GM12878 (cell line): ENCODE data around the gene CCDC15. TPM values are rescaled to one million over a fixed set of nuclear protein-coding genes. Genes with fewer than 3 reads are reported as not detected.

Source experiments
- ATAC-seq: fragments of 200-7000 bp; cut with Tn5 transposase; 3 replicates; pipeline ENCODE4 v1.9.1; 2020; ENCODE audit warnings: mild to moderate bottlenecking, moderate library complexity
- BruUV-seq: library from RNA; stranded (reverse); fragments of 400-500 nt; replicated peaks from 2 replicates; lab custom pipeline; 2021; lab: Mats Ljungman, UMichigan
- CTCF ChIA-PET: fragments of 300-600 bp; sonication (Branson Sonifier 250); formaldehyde crosslinking; extraction: SDS; loops from one replicate; lab custom pipeline; 2021; ENCODE audit warnings: inconsistent platforms; lab: Yijun Ruan, JAX
- POLR2A ChIA-PET: fragments of 350-600 bp; formaldehyde crosslinking; extraction: SDS; loops from one replicate; lab custom pipeline; 2021; ENCODE audit warnings: inconsistent platforms; lab: Charles Lee
- RAD21 ChIA-PET: fragments of 300-600 bp; sonication (Branson Sonifier 250); formaldehyde crosslinking; loops from one replicate; lab custom pipeline; 2023; ENCODE audit warnings: antibody characterized with exemption; ENCODE audit not compliant: unreplicated experiment; lab: Charles Lee
- SMC1A ChIA-PET: fragments of 300-600 bp; sonication (Branson Sonifier 250); formaldehyde crosslinking; loops from one replicate; lab custom pipeline; 2023; ENCODE audit not compliant: unreplicated experiment, uncharacterized antibody; lab: Charles Lee
- DNase-seq: peaks from one replicate; pipeline ENCODE4 v3.0.0-alpha.2; 2011; ENCODE audit warnings: low read depth, low spot score
- FAIRE-seq: peaks from 3 replicates; lab custom pipeline; 2011; peaks lifted over from hg19 to GRCh38; lab: Jason Lieb, UNC
- H2AFZ ChIP-seq: 2 replicates; pipeline ENCODE4 v1.6.0; 2011; ENCODE audit warnings: low read depth, low read length, control low read depth; ENCODE audit not compliant: control insufficient read depth
- H3K27ac ChIP-seq: 2 replicates; pipeline ENCODE4 v1.5.1; 2011; ENCODE audit warnings: control low read depth; ENCODE audit not compliant: control insufficient read depth, insufficient read depth
- H3K27me3 ChIP-seq, 2 experiments: replicated peaks in 1 of 2; 2 replicates each; pipeline versions ENCODE4 v1.6.0 to v1.6.1; 2011; ENCODE audit warnings: low read length in 1 of 2; ENCODE audit not compliant: control insufficient read depth in 2 of 2, insufficient read depth in 2 of 2
- H3K36me3 ChIP-seq, 2 experiments: 2 replicates each; pipeline ENCODE4 v1.5.1; 2011; ENCODE audit warnings: low read length in 1 of 2; ENCODE audit not compliant: control insufficient read depth in 2 of 2, insufficient read depth in 2 of 2
- H3K4me1 ChIP-seq: 2 replicates; pipeline ENCODE4 v1.6.1; 2011; ENCODE audit warnings: mild to moderate bottlenecking, low read length, moderate library complexity, mixed read lengths; ENCODE audit not compliant: control insufficient read depth, insufficient read depth
- H3K4me2 ChIP-seq: 2 replicates; pipeline ENCODE4 v1.6.0; 2011; ENCODE audit warnings: control low read depth; ENCODE audit not compliant: control insufficient read depth, insufficient read depth
- H3K4me3 ChIP-seq: fragments of 200-600 bp; sonication (generic); 2 replicates; pipeline ENCODE4 v1.5.1; 2016
- H3K79me2 ChIP-seq: 2 replicates; pipeline ENCODE4 v1.6.0; 2011; ENCODE audit warnings: low read length; ENCODE audit not compliant: control insufficient read depth, insufficient read depth
- H3K9ac ChIP-seq: 2 replicates; pipeline ENCODE4 v1.8.0; 2011; ENCODE audit warnings: low read length, control low read depth, mixed read lengths; ENCODE audit not compliant: control insufficient read depth, insufficient read depth
- H3K9me3 ChIP-seq: replicated peaks from 3 replicates; pipeline ENCODE4 v1.5.1; 2011; ENCODE audit warnings: mild to moderate bottlenecking, low read length; ENCODE audit not compliant: control insufficient read depth, insufficient read depth
- H4K20me1 ChIP-seq: 2 replicates; pipeline ENCODE4 v1.6.0; 2011; ENCODE audit not compliant: control insufficient read depth, insufficient read depth
- ATF7 ChIP-seq: fragments of 450-650 bp; IDR thresholded peaks from 2 replicates; pipeline ENCODE4 v1.6.1; 2016; ENCODE audit warnings: low read depth, mild to moderate bottlenecking
- CBX3 ChIP-seq: fragments of 200-600 bp; sonication (generic); IDR thresholded peaks from 2 replicates; pipeline ENCODE4 v1.6.1; 2016; ENCODE audit warnings: low read depth, borderline replicate concordance
- CBX5 ChIP-seq: sonication (generic); IDR thresholded peaks from 2 replicates; pipeline ENCODE4 v1.6.1; 2016; ENCODE audit warnings: low read depth, moderate library complexity, mild to moderate bottlenecking, inconsistent platforms
- CREM ChIP-seq: IDR thresholded peaks from 2 replicates; pipeline ENCODE4 v1.6.1; 2014; ENCODE audit warnings: antibody characterized with exemption, low read depth
- HDAC6 ChIP-seq: fragments of 200-600 bp; sonication (generic); IDR thresholded peaks from one replicate; pipeline ENCODE4 v1.8.0; 2017; ENCODE audit warnings: antibody characterized with exemption; ENCODE audit not compliant: unreplicated experiment
- LARP7 ChIP-seq: fragments of 450-650 bp; IDR thresholded peaks from 2 replicates; pipeline ENCODE4 v1.6.1; 2017; ENCODE audit warnings: mild to moderate bottlenecking
- MYB ChIP-seq: fragments of 150-350 bp; IDR thresholded peaks from 2 replicates; pipeline ENCODE4 v1.6.1; 2014; ENCODE audit warnings: mild to moderate bottlenecking, low read depth, low read length, borderline replicate concordance
- NFYB ChIP-seq: IDR thresholded peaks from 2 replicates; pipeline ENCODE4 v1.6.1; 2011; ENCODE audit warnings: low read depth, mild to moderate bottlenecking, low read length, improper control_type of control experiment, moderate library complexity; ENCODE audit not compliant: insufficient read depth
- POLR2AphosphoS5 ChIP-seq: IDR thresholded peaks from 2 replicates; pipeline ENCODE4 v1.6.1; 2011; ENCODE audit warnings: mild to moderate bottlenecking, low read length, inconsistent platforms
- RAD21 ChIP-seq: IDR thresholded peaks from 2 replicates; pipeline ENCODE4 v1.6.1; 2011; ENCODE audit warnings: mild to moderate bottlenecking, low read depth, low read length, moderate library complexity; ENCODE audit not compliant: insufficient read depth
- RAD51 ChIP-seq: fragments of 450-650 bp; IDR thresholded peaks from 2 replicates; pipeline ENCODE4 v1.6.1; 2016; ENCODE audit warnings: moderate library complexity, mild to moderate bottlenecking, inconsistent platforms
- RBBP5 ChIP-seq: fragments of 200-600 bp; sonication (generic); conservative IDR thresholded peaks from 2 replicates; pipeline ENCODE4 v1.6.1; 2016
- RELB ChIP-seq: fragments of 450-650 bp; IDR thresholded peaks from 2 replicates; pipeline ENCODE4 v1.6.1; 2017; ENCODE audit warnings: low read depth, mild to moderate bottlenecking, moderate library complexity
- SMARCA5 ChIP-seq: fragments of 450-650 bp; IDR thresholded peaks from 2 replicates; pipeline ENCODE4 v1.6.1; 2017; ENCODE audit warnings: mild to moderate bottlenecking
- SREBF2 ChIP-seq: IDR thresholded peaks from 2 replicates; pipeline ENCODE4 v1.6.1; 2012; ENCODE audit warnings: mild to moderate bottlenecking, low read length
- TCF3 ChIP-seq: IDR thresholded peaks from 2 replicates; pipeline ENCODE4 v1.6.1; 2012; ENCODE audit warnings: low read depth, mild to moderate bottlenecking, low read length, borderline replicate concordance; ENCODE audit not compliant: insufficient read depth
- WRNIP1 ChIP-seq: IDR thresholded peaks from 2 replicates; pipeline ENCODE4 v1.6.1; 2011; ENCODE audit warnings: low read depth, low read length, improper control_type of control experiment, borderline replicate concordance
- YY1 ChIP-seq: IDR thresholded peaks from 2 replicates; pipeline ENCODE4 v1.6.1; 2011; ENCODE audit warnings: low read depth, mild to moderate bottlenecking, low read length
- WGBS: methylation state at CpG from one replicate; pipeline ENCODE4 v1.1.6; 2016; ENCODE audit warnings: low lambda C conversion rate; ENCODE audit not compliant: insufficient replicate concordance, insufficient coverage; ENCODE audit errors: missing lambda C conversion rate; 5-methylcytosine and 5-hydroxymethylcytosine counted together
- in situ Hi-C: fragments of 300-500 bp; cut with MboI; formaldehyde crosslinking; loops from 9 replicates; pipeline ENCODE4 v1.14.3; 2018; ENCODE audit warnings: mixed read lengths
- intact Hi-C: fragments of 100-400 bp; cut with micrococcal nuclease; formaldehyde crosslinking; loops from one replicate; pipeline ENCODE4 v1.14.2; 2022; ENCODE audit not compliant: unreplicated experiment
- polyA plus RNA-seq, 11 experiments: library from polyadenylated mRNA; depleted of rRNA in 4 of 11; unstranded in 6 of 11; stranded (reverse) in 5 of 11; fragments of >200 nt; fragmentation: Nextera tagmentation in 4 of 11; fragmentation: Illumina TruSeq in 1 of 11; extraction: Ambion mirVana in 4 of 11; extraction: Trizol in 1 of 11; gene quantifications; 1 replicate in 1 of 11; 2 replicates in 10 of 11; pipeline versions ENCODE4 v1.2.1 to v1.2.3, GENCODE V29; 2011 to 2016; ENCODE audit warnings: inconsistent platforms in 2 of 11, missing spikeins in 2 of 11, low read depth in 1 of 11
- total RNA-seq, 4 experiments: library from RNA; depleted of rRNA in 3 of 4; stranded (reverse); fragments of >200 nt in 3 of 4; fragmentation: Illumina TruSeq in 1 of 4; extraction: Trizol in 1 of 4; gene quantifications; 2 replicates each; pipeline versions ENCODE4 v1.2.1 to v1.2.3, GENCODE V29; 2013 to 2021
- TF ChIP-seq, protein P1 (sequence below): IDR thresholded peaks from 2 replicates; pipeline ENCODE4 v1.6.1; 2011; ENCODE audit warnings: low read depth, mild to moderate bottlenecking, low read length, moderate library complexity, borderline replicate concordance; ENCODE audit errors: extremely low read depth
- TF ChIP-seq, protein P2 (sequence below): fragments of 450-650 bp; formaldehyde crosslinking; IDR thresholded peaks from 2 replicates; pipeline ENCODE4 v1.5.0; 2022; ENCODE audit warnings: mild to moderate bottlenecking, missing genetic modification characterization

The CCDC15 gene
- total and polyA plus RNA-seq, 10 of the 15 experiments (the other 5 are each of a cell fraction or from before 2014, with no cell fraction given): 2.0 to 5.3 (median 3.3) TPM

DNA sequence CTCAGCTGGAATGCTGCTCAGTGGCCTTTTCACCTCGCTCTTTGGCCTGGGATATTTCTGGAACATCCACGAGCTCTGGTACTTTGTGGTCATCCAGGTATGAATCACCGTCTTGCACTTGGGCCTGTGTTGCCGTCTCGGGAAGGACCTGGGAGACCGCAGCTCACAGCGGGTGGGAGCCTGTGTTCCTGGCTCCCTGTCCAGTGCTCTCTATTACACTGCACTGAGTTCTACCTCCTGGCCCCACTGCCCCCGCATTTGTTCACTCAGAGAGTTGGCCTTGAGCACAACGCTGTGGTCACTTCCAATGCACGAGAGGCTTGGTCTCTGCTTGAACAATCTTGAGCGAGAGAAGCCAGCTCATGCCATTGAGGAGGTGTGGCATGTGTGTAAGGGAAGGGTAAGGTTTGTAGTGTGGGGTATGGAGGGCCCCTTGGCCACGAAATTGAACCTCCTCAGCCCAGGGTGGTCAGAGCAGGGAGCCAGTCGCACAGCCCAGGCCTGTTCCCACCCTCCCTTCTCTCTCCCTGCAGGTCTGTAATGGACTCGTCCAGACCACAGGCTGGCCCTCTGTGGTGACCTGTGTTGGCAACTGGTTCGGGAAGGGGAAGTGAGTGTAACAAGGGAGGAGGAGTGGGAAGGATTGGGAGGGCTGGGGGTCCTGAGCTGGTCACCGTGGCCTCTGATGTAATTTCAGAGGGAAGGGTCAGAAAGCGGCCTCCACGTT is 125.3 kb downstream of the CCDC15 start:
- DNase-seq: no peak
- Histone ChIP-seq H4K20me1 (no peaks in the 10 kb centered on the region), H3K27ac (no peak overlapping the region), H3K4me3 (no peak overlapping the region), H2AFZ (no peak overlapping the region), H3K4me2 (no peak overlapping the region), H3K79me2 (no peaks in the 10 kb centered on the region), H3K4me1 (no peaks in the 10 kb centered on the region), H3K9ac (no peak overlapping the region), H3K27me3 (no peaks in the 10 kb centered on the region), H3K36me3 (no peaks in the 10 kb centered on the region), H3K9me3 (no peaks in the 10 kb centered on the region)
- 70% methylated on average over 16 of the region's 18 CpGs for WGBS
- CTCF ChIA-PET: interaction anchor here (1.4 to 1.7 kb wide), 3 partner anchors 11 to 62 kb away, joined by 3 to 6 read pairs (median 5); no protein-coding TSS in a partner anchor
- ATAC-seq: no peak
- SMC1A ChIA-PET: interaction anchor here (3.1 kb wide), 1 partner anchor 12 kb away, joined by 12 read pairs; no protein-coding TSS in a partner anchor
- intact Hi-C loops (no loop called here), in situ Hi-C loops (no loop called here)
- FAIRE-seq: no peak
- no TSS peak for BruUV-seq
- TF ChIP-seq SMARCA5: no peak
- no peak for TF ChIP-seq NFYB
- TF ChIP-seq RAD21: no peak
- no peak for TF ChIP-seq HDAC6
- no peak for TF ChIP-seq LARP7
- TF ChIP-seq POLR2AphosphoS5: no peak
- TF ChIP-seq WRNIP1: no peak
- no peak for TF ChIP-seq CBX5
- TF ChIP-seq MYB: no peak
- no peak for TF ChIP-seq YY1
- TF ChIP-seq, protein P1, sequence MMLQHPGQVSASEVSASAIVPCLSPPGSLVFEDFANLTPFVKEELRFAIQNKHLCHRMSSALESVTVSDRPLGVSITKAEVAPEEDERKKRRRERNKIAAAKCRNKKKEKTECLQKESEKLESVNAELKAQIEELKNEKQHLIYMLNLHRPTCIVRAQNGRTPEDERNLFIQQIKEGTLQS: no peak
- no peak for TF ChIP-seq RAD51
- TF ChIP-seq, protein P2, sequence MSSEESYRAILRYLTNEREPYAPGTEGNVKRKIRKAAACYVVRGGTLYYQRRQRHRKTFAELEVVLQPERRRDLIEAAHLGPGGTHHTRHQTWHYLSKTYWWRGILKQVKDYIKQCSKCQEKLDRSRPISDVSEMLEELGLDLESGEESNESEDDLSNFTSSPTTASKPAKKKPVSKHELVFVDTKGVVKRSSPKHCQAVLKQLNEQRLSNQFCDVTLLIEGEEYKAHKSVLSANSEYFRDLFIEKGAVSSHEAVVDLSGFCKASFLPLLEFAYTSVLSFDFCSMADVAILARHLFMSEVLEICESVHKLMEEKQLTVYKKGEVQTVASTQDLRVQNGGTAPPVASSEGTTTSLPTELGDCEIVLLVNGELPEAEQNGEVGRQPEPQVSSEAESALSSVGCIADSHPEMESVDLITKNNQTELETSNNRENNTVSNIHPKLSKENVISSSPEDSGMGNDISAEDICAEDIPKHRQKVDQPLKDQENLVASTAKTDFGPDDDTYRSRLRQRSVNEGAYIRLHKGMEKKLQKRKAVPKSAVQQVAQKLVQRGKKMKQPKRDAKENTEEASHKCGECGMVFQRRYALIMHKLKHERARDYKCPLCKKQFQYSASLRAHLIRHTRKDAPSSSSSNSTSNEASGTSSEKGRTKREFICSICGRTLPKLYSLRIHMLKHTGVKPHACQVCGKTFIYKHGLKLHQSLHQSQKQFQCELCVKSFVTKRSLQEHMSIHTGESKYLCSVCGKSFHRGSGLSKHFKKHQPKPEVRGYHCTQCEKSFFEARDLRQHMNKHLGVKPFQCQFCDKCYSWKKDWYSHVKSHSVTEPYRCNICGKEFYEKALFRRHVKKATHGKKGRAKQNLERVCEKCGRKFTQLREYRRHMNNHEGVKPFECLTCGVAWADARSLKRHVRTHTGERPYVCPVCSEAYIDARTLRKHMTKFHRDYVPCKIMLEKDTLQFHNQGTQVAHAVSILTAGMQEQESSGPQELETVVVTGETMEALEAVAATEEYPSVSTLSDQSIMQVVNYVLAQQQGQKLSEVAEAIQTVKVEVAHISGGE (CRISPR knock-in tag): no peak
- TF ChIP-seq CBX3: no peak
- TF ChIP-seq RELB: no peak
- TF ChIP-seq TCF3: no peak
- no peak for TF ChIP-seq RBBP5
- no peak for TF ChIP-seq CREM
- TF ChIP-seq SREBF2: no peak
- TF ChIP-seq ATF7: no peak
- RAD21 ChIA-PET: interaction anchor here (1.3 kb wide), 1 partner anchor 32 kb away, joined by 5 read pairs; the partner anchor contains the start of gene TMEM218
- POLR2A ChIA-PET: no interaction called here
